NOMO-1 treated with dmso at 0.1 percent for 144 hours (cell line): Measurements from ENCODE around the gene ME3.
"Not testable (repeated sequence)": the region's sequence is repeated elsewhere in the genome, so short reads cannot be mapped to it uniquely, and the experiment has no call there.

Experiments
- DNase-seq: peaks from one replicate; lab custom pipeline; 2025; ENCODE audit not compliant: unreplicated experiment; lab: John Stamatoyannopoulos, UW

ME3 gene

DNA sequence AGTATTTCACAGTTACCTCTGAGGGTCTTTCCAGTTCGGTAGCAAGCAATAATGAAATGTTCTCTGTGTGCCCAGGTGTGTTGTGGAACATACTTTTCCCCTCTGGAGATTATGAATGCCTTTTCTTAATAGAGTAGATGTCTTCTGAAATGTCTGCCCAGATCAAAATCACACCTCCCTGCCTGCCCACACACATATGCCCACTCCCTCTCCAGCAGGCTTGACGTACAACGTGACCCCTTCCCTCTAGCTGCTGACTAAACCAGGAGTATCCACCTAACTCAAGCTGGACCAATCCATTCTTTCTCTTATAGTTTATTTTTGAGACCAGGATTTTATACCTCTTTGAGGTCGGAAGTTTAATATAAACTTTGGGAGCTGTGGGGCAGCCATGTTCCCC lies 48.7 kb downstream of the ME3 start:
- DNase-seq: no peak

- no peak for DNase-seq
Observed at GRCh38 chr11:86623041-86623621, 49.3 kb downstream of the ME3 start.

- no peak for DNase-seq
Observed at GRCh38 chr11:86621854-86622253, 50.6 kb downstream of the ME3 start.

- DNase-seq: no peak
Observed at GRCh38 chr11:86620891-86621521, 51.4 kb downstream of the ME3 start.

DNA sequence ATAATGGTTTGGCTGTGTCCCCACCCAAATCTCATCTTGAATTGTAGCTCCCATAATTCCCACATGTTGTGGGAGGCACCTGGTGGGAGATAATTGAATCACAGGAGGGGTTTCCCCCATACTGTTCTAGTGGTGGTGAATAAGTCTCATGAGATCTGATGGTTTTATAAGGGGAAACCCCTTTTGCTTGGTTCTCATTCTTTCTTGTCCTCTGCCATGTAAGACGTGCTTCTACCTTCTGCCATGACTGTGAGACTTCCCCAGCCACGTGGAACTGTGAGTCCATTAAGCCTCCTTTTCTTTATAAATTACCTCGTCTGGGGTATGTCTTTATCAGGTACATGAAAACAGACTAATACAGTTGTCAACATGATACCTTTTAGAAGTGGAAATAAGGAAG lies 53.0 kb downstream of the ME3 start:
- not testable (repeated sequence) for DNase-seq

DNA sequence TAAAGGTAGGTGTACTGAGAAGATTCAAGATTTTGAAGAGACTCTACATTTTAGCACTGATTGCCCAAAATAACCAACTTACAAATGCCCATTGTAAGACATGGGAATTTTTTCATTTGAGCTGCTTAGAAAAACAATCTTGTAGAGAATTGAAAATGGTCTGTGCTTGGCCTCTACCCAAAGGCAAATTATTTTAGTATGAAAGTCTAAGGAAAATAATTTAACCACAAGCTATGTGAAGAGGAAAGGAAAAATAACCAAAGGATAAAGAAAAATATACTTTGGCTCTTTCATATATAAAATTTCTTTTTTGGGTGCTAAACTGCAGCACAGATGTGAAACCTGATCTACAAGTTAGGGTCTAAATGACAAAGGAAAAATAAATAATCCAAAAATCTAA lies 54.9 kb downstream of the ME3 start:
- no peak for DNase-seq

DNA sequence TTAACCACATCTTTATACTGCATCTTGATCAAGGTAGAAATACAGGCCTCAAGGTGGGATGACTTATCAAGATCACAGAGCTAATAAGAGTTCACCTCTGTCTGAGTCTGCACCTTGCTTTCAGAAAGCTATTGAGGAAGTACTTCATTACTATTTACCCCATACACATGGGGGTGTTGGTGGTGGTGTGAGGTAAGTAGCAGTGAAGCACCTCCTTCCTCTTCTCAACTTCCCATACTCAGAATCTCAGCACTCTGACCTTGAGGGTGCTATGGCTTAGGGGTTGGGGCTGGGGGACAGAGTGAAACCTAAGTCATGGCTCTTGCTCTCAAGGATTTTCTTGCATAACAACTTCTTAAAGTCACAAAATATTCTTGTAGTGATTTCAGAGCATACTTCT lies 56.9 kb downstream of the ME3 start:
- peak; percentile 54 for DNase-seq

DNA sequence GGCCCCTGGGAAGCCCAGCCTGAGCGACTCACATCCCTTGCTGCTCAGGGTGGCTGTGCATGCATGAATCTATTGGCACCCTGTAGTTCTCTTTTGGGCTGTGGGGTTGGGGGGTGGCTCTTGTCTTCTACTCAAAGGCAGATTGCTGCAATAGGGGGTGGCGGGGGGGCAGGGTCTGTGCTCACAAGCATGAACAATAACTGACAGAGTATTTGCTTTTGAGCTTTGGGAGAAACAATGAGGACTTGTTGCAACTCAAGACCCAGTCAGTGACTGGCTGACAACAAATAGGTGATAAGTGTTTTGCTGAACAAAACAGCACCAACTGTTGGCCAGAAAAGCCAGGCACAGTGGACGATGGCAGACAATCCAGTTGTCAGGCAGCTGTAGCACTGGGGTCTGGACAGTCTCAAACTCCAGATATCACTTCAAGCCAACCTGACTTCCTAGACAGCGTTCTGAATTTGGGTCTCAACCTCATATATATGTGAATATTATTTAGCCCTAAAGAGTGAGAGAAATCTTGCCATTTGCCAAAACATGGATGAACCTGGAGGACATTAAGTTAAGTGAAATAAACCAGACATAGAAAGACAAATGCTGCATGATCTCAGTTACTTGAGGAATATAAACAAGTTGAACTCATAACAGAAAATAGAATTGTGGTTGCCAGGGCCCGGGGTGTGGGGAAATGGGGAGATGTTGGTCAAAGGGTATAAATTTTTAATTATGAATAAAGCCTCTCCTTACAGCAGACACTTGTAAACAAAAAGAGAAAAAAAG lies 61.7 kb downstream of the ME3 start:
- DNase-seq: no peak

DNA sequence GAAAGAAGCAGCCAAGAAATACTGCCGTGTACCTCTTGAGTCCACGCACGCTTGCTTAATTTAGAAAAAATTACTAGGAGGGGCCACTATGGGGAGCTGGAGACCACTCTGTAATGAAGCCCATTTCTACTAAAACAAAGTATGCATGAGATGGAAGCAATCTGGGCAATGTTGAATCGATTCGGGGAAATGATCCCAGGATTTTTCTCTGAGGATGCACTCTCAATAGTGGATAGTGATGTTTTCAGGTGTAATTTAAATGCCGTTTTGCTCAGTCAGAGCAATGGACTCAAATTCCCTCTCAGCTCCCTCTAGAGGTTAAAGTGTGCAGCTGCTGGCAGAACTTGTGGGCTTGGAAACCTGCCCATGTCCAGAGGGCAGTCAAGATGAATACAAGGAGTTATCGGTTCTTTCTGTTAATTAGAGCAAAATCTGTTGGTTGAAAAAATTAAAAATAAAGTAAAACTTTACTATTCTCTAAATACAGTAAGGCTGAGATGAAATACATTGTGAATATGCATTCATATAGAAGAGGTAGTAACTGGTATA lies 64.1 kb downstream of the ME3 start:
- DNase-seq: peak; percentile 44

DNA sequence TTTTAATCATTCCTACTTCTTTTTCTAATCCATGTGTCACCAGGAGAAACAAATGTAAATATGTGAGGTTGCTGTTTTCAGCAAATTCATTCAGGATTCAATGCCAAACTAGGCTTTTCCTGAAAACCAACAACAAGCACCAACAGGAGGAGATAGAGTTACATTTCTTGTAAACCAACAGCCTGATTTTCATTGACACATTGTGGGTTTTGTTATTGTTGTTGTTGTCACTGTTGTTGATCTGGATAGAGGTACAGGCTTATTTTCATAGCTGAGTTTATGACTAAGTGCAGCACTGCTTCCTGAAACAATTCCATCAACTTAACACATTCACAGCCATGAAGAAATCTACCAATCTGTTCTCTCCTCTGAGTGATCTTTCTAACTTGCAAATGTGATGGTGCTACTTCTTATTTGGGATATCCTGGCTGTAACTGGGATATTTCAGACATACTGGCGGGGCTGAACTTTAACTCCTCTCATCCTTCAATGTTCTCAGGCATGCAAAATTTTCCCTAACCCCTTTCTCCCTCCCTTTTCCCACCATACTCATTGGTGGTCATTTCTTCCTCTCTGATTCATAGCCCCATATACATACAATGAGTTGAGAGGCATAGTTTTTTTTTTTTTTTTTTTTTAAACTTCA lies 65.5 kb downstream of the ME3 start:
- no peak for DNase-seq

DNA sequence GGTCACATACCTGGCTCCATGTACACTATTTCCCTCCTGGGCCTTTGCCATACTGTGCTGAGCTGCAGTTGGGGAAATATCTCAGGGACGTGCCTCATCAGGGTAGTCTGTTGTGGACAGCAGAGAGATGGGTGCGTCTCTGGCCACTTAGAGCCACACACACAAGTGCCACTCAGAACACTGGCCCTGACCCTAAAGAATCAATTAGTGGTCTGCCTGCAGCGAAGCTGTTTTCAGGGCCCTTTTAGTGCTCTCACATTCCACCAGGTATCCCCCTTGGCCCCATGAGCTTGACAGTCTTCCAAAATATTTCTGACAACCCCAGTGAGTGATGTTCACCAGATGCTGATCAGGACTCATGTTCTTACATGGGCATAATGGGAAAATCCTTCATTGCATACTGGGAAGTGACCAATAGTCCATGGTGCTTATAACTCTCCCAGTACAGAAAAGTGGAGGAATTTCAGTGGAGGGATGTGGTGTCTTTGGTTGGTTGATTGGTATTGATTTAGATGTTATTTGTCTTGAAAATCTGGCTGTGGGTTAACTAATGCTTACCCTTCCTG lies 66.1 kb downstream of the ME3 start:
- no peak for DNase-seq

- DNase-seq: no peak
Observed at GRCh38 chr11:86596861-86597586, 75.4 kb downstream of the ME3 start.

DNA sequence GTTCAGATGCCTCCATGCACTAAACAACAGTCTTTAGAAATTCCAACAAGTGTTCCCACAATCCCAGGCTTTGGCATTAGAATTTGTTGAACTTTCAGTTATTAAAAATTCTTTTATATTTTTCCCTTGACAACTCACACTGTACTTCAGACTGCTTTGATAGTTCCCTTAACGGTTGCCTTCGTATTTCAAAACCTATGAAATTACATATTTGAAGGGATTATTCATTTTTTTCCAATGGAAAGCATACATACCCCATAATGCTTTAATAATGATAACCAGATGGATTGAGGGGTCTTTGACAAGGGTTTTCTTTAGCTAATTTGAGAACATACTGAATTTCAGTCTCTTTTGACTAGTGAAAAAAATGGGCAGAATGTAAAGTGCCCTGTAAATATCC lies 76.5 kb downstream of the ME3 start:
- no peak for DNase-seq

GRCh38 chr11:86595451-86595850 lies 77.0 kb downstream of the ME3 start:
- no peak for DNase-seq

- DNase-seq: no peak
Observed at GRCh38 chr11:86594746-86595145, 77.7 kb downstream of the ME3 start.

- DNase-seq: no peak
Observed at GRCh38 chr11:86593833-86594232, 78.6 kb downstream of the ME3 start.

GRCh38 chr11:86592659-86593451 lies 79.6 kb downstream of the ME3 start:
- DNase-seq: peak; percentile 63

DNA sequence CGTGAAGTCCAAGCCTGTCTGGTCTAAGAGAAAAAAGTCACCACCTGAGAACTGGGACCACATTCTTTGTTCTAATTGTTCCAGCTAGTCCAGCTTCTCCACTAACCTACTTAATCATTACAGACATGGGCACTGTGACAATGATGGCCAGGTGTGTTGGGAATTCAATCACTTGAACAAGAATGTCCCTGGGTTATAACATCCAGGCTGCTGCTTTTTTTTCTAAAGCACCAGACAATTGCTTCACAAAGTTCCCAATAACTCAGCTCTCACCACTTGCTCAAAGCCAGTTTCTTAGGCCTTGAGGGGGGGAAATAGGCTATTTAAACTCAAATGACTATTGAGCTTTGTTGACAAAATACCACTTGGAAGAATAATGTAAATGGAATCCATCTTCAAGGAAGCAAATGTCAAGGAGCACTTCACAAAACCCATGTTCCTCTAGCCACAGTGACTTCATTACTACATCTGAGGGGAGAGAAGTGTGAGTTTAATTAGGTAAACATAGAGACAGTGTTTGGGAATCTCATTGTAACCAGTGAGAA lies 80.3 kb downstream of the ME3 start:
- DNase-seq: no peak

- no peak for DNase-seq
Observed at GRCh38 chr11:86591631-86592030, 80.8 kb downstream of the ME3 start.
